ENCODE data around the gene KSR2.

KSR2 gene

DNA sequence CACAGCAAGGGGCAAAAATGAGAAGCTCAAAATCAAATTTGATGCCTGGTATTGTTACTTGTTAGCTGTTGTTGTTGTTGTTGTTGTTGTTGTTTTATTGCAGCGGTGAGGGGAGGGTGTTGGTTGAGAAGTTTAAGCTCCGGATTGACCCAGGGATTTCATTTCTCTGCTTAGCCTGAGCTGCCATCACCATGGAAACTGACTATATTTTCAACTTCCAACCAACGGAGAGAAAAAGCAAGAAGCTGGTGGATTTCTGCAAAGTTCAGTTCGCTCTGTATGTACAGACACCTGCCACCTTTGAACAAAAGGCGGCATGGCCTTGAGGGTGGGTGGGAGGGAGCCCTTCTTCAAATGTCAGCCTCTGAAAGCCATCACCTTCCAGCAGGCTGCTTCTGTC lies 412.9 kb downstream of the KSR2 start:
- Histone ChIP-seq H3K9ac (ENCODE audit: insufficient read length) (no peak overlapping the region), H3K36me3 (ENCODE audit: insufficient read depth, low read length) (no peaks in the 10 kb centered on the region), H3K9me3 (ENCODE audit: low read depth, low read length) (no peaks in the 10 kb centered on the region), H3K27ac (no peak overlapping the region), H3K4me3 (no peak overlapping the region)
- no peak for DNase-seq (ENCODE audit: low read depth, low spot score)
- TF ChIP-seq POLR2AphosphoS5 (IDR thresholded peaks at IDR 0.05; ENCODE audit: borderline replicate concordance, low read depth, low read length), result no peak
- TF ChIP-seq EZH2 (IDR thresholded peaks at IDR 0.05), result no peak
- TF ChIP-seq FOXP2 (optimal IDR thresholded peaks at IDR 0.05; ENCODE audit: control extremely low read depth, extremely low read length, insufficient read depth), result no peak

DNA sequence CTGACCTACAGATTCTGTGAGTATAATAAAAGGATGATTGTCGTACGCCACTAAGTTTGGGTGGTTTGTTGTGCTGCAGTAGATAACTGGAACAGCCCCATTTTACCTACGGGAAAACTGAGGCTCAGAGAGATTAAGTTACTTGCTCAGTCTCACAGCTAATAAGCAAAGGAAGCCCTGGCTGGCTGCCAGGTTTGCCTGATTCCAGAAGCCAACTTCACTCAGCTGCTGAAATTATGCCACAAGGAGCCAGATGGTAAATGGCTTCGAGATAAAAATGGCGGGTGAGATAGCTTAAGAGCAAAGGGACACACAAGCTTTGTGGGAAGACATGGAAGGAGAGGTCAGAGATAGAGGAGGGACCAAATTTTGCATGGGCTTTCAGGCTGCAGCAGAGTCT lies 415.8 kb downstream of the KSR2 start:
- no peak overlapping the region for H3K27ac ChIP-seq
- DNase-seq (ENCODE audit: low read depth, low spot score), result no peak
- TF ChIP-seq POLR2AphosphoS5 (IDR thresholded peaks at IDR 0.05; ENCODE audit: borderline replicate concordance, low read depth, low read length) (no peak), EZH2 (IDR thresholded peaks at IDR 0.05) (no peak), FOXP2 (optimal IDR thresholded peaks at IDR 0.05; ENCODE audit: control extremely low read depth, extremely low read length, insufficient read depth) (no peak)

DNA sequence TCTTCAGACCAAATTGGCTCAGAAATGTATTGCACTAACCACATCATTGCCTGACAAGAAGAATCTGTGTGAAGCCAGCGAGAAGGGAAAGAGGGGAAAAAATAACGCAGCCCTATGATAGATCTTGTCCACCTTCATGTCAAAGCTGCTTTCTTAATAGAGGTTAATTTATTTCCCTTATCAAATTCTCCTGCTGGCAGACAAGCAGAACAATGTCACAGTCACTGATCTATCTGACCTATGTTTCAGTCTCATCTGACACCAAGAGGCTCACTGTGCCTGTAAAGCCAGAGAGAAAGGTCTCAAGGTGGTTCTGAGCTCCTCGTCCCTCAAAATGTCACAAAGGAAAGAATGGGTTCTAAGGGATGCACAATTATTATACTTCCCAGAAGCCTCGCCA lies 417.1 kb downstream of the KSR2 start:
- Histone ChIP-seq H3K9ac (ENCODE audit: insufficient read length) (no peak overlapping the region), H3K9me3 (ENCODE audit: low read depth, low read length) (no peaks in the 10 kb centered on the region), H3K4me3 (no peak overlapping the region), H3K27ac (no peak overlapping the region), H3K36me3 (ENCODE audit: insufficient read depth, low read length) (no peaks in the 10 kb centered on the region)
- no peak for TF ChIP-seq EZH2 (IDR thresholded peaks at IDR 0.05)
- DNase-seq (ENCODE audit: low read depth, low spot score), result no peak

More for the DNA sequence above, 415.8 kb downstream of the KSR2 start:
- H3K9ac ChIP-seq (ENCODE audit: insufficient read length), result no peak overlapping the region
- H3K36me3 ChIP-seq (ENCODE audit: insufficient read depth, low read length), result no peaks in the 10 kb centered on the region
- no peaks in the 10 kb centered on the region for H3K9me3 ChIP-seq (ENCODE audit: low read depth, low read length)
- no peak overlapping the region for H3K4me3 ChIP-seq

DNA sequence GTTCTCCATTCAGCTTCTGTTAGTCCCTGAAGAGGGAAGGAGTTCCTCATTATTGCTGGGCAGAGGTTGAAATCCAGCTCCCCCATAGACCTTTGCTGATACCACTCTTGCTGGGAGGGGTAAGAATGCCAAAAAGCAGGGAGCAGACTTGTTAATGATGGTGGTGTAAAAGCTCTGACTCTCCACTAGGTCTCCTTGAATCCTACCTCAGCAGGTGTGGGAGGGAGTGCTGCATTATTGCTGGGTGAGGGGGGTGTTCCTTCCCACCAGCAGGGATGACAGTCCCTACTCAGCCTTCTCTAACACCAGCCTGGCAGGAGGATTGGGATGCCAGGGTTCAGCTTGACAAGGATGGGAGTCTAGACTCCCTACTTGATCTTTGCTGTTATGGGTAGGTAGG lies 421.6 kb downstream of the KSR2 start:
- Histone ChIP-seq H3K9ac (ENCODE audit: insufficient read length) (no peak overlapping the region), H3K27ac (no peak overlapping the region), H3K4me3 (no peak overlapping the region), H3K9me3 (ENCODE audit: low read depth, low read length) (no peaks in the 10 kb centered on the region), H3K36me3 (ENCODE audit: insufficient read depth, low read length) (no peaks in the 10 kb centered on the region)
- TF ChIP-seq POLR2AphosphoS5 (IDR thresholded peaks at IDR 0.05; ENCODE audit: borderline replicate concordance, low read depth, low read length) (no peak), EZH2 (IDR thresholded peaks at IDR 0.05) (no peak)
- DNase-seq (ENCODE audit: low read depth, low spot score), result no peak

DNA sequence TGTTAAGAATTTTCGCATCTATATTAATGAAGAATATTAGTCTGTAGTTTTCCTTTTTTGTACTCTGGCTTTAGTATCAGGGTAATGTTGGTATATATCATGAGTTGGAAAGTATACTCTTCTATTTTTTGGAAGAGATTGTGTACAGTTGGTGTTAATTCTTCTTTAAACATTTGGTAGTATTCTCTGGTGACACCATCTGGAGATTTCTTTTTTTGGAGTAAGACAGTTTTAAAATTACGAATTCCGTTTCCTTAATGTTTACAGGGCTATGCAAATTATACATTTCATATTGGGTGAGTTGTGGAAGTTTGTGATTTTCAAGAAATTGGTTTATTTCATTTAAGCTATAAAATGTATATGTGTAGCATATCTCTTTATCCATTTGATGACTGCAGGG lies 423.6 kb downstream of the KSR2 start:
- Histone ChIP-seq H3K27ac (no peak overlapping the region), H3K4me3 (no peak overlapping the region), H3K36me3 (ENCODE audit: insufficient read depth, low read length) (no peaks in the 10 kb centered on the region), H3K9me3 (ENCODE audit: low read depth, low read length) (no peaks in the 10 kb centered on the region), H3K9ac (ENCODE audit: insufficient read length) (no peak overlapping the region)
- TF ChIP-seq EZH2 (IDR thresholded peaks at IDR 0.05) (no peak), POLR2AphosphoS5 (IDR thresholded peaks at IDR 0.05; ENCODE audit: borderline replicate concordance, low read depth, low read length) (no peak), FOXP2 (optimal IDR thresholded peaks at IDR 0.05; ENCODE audit: control extremely low read depth, extremely low read length, insufficient read depth) (no peak)
- DNase-seq (ENCODE audit: low read depth, low spot score), result no peak

DNA sequence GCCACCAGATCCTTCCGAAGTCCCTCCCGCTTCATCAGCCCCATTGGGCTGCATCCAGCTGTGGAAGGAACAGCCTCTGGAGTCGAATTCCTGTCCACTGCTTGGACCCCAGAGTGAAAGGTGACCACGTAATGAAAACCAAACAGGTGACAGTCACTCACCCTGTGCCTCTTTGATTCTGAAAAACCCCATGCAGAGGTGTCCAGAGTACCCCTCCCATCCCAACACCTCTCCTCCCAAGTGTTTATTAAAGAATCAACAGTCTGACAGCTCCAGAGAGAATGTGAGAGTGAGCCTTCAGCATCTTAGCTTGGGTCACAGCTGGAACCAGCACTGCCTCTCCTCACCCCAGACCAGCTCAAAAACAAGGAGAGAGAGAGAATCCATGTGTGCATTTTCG lies 428.8 kb downstream of the KSR2 start:
- no peak overlapping the region for H3K9ac ChIP-seq (ENCODE audit: insufficient read length)
- no peak for TF ChIP-seq FOXP2 (optimal IDR thresholded peaks at IDR 0.05; ENCODE audit: control extremely low read depth, extremely low read length, insufficient read depth)
- no peak for TF ChIP-seq EZH2 (IDR thresholded peaks at IDR 0.05)
- no peak for TF ChIP-seq POLR2AphosphoS5 (IDR thresholded peaks at IDR 0.05; ENCODE audit: borderline replicate concordance, low read depth, low read length)
- H3K27ac ChIP-seq, result no peak overlapping the region
- DNase-seq (ENCODE audit: low read depth, low spot score), result no peak
- no peak overlapping the region for H3K4me3 ChIP-seq
- no peaks in the 10 kb centered on the region for H3K9me3 ChIP-seq (ENCODE audit: low read depth, low read length)
- no peaks in the 10 kb centered on the region for H3K36me3 ChIP-seq (ENCODE audit: insufficient read depth, low read length)

DNA sequence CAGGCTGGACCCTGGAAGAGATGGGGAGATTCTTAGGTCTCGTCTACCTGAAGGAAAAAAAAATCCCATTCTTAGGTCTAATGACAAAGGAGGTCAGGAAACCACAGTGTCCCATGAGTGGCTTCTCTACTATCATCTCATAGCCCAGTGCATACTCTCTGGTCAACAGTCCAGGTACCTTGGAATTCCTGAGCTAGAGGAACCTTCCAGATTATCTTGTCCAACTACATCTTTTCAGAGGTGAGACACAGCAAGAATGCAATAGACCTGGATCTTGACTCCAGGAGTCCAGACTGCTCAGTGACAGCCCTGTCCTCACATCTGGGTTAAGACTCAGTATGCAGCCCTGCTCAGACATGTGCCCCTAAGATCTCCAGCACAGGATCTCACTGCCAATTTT lies 429.9 kb downstream of the KSR2 start:
- no peak overlapping the region for H3K4me3 ChIP-seq
- no peak for DNase-seq (ENCODE audit: low read depth, low spot score)
- no peak for TF ChIP-seq POLR2AphosphoS5 (IDR thresholded peaks at IDR 0.05; ENCODE audit: borderline replicate concordance, low read depth, low read length)
- no peak for TF ChIP-seq FOXP2 (optimal IDR thresholded peaks at IDR 0.05; ENCODE audit: control extremely low read depth, extremely low read length, insufficient read depth)
- TF ChIP-seq EZH2 (IDR thresholded peaks at IDR 0.05), result no peak
- no peaks in the 10 kb centered on the region for H3K9me3 ChIP-seq (ENCODE audit: low read depth, low read length)
- no peak overlapping the region for H3K9ac ChIP-seq (ENCODE audit: insufficient read length)
- no peak overlapping the region for H3K27ac ChIP-seq
- H3K36me3 ChIP-seq (ENCODE audit: insufficient read depth, low read length), result no peaks in the 10 kb centered on the region

DNA sequence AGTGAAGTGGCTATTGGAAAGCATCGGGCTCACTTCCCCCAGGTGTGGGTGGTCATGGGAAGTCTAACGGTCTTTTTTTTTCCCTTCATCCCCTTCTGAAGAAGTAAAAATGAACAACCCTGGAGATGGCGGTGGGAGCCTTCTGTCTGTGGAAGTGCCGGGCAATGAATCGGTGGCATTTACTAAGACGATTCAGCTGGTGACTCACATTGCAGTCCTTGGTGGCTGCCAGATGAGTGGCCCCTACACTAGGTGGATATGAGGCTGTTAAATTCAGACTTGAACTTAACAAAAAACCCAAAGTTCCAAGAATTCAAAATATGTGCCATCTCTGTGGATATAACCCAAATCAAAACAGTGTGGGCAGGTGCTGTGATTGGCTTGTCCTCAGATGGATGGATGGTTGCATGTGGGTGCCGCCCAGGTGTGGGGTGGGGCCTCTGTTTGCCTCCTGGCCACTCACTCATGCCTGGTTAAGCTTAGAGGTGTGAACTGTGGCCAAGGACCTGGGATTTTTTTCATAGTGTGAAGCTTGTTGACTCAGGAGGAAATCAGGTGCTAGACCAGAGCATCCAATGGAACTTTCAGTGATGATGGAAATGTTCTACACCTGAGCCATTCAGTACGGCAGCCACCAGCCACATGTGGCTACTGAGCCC lies 430.6 kb downstream of the KSR2 start:
- Histone ChIP-seq H3K9me3 (ENCODE audit: low read depth, low read length) (no peaks in the 10 kb centered on the region), H3K4me3 (no peak overlapping the region), H3K36me3 (ENCODE audit: insufficient read depth, low read length) (no peaks in the 10 kb centered on the region), H3K9ac (ENCODE audit: insufficient read length) (no peak overlapping the region), H3K27ac (no peak overlapping the region)
- DNase-seq (ENCODE audit: low read depth, low spot score), result no peak
- TF ChIP-seq FOXP2 (optimal IDR thresholded peaks at IDR 0.05; ENCODE audit: control extremely low read depth, extremely low read length, insufficient read depth), result no peak
- no peak for TF ChIP-seq POLR2AphosphoS5 (IDR thresholded peaks at IDR 0.05; ENCODE audit: borderline replicate concordance, low read depth, low read length)
- no peak for TF ChIP-seq EZH2 (IDR thresholded peaks at IDR 0.05)

DNA sequence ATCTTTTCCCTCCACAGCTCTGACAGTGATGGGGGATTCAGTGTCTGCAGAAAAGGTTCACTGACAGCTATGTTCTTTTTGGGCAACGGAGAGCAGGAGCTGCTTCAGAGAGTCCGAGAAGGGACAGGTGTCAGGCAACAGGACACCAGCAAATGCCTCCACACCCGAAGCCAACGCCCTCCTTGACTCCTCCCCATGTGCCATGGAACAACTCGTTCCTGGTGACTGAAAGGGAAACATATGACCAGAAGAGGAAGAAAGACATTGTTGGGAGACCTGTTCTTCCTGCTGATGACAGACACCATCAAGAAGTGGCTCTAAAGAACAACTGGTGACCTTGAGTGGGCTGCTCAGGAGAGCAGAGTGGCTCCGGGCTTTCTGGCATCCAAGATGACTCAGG lies 435.1 kb downstream of the KSR2 start:
- no peaks in the 10 kb centered on the region for H3K9me3 ChIP-seq (ENCODE audit: low read depth, low read length)
- H3K27ac ChIP-seq, result no peak overlapping the region
- no peaks in the 10 kb centered on the region for H3K36me3 ChIP-seq (ENCODE audit: insufficient read depth, low read length)
- H3K9ac ChIP-seq (ENCODE audit: insufficient read length), result no peak overlapping the region
- no peak for DNase-seq (ENCODE audit: low read depth, low spot score)
- TF ChIP-seq POLR2AphosphoS5 (IDR thresholded peaks at IDR 0.05; ENCODE audit: borderline replicate concordance, low read depth, low read length) (no peak), FOXP2 (optimal IDR thresholded peaks at IDR 0.05; ENCODE audit: control extremely low read depth, extremely low read length, insufficient read depth) (no peak), EZH2 (IDR thresholded peaks at IDR 0.05) (no peak)
- H3K4me3 ChIP-seq, result no peak overlapping the region

All from SK-N-MC (cell line).